ENCODE results near the gene HSPB6. TPM values are rescaled to one million over a fixed set of nuclear protein-coding genes. Genes with fewer than 3 reads are reported as not detected.

Gene HSPB6
- total RNA-seq, 1 experiment from 2014 or later = 0.87 TPM

DNA sequence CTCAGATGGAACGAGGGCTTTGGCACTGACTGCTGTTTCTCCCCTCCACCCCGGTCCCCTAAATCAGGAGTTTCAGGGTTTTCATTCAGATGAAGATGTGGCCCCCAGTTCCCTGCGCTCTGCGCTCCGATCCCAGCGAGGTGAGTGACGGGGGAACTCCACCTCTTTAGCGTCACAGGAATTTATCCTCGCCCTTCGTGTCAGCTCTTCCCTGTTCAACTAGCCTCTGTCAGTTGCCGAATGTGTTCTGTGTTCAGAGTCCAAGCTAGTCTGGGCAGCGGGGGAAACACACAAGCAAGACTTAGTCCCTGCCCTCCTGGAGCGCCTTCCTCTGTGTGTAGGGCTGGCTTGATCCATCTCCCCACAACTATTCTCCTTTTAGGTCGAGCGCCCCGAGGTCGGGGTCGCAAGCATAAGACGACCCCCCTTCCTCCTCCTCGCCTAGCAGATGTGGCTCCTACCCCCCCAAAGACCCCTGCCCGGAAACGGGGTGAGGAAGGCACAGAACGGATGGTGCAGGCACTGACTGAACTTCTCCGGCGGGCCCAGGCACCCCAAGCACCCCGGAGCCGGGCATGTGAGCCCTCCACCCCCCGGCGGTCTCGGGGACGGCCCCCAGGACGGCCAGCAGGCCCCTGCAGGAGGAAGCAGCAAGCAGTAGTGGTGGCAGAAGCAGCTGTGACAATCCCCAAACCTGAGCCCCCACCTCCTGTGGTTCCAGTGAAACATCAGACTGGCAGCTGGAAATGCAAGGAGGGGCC, 37.2 kb downstream of the HSPB6 start:
- DNase-seq (ENCODE audit: low read depth, low spot score) (no peak), ATAC-seq (no peak)
- Histone ChIP-seq H3K27ac (ENCODE audit: low read length) (peak overlapping the region; percentile 80), H3K9me3 (ENCODE audit: control insufficient read depth, insufficient read depth, low read depth, low read length) (no peaks in the 10 kb centered on the region), H3K36me3 (ENCODE audit: control insufficient read depth, insufficient read depth, low read length) (peaks cover 16% of the 10 kb centered on the region; the same call in 1 of the 2 replicates), H3K27me3 (ENCODE audit: control insufficient read depth, insufficient read depth, low read length) (no peaks in the 10 kb centered on the region), H3K4me1 (ENCODE audit: control insufficient read depth, insufficient read depth, low read length) (peaks cover 16% of the 10 kb centered on the region), H3K4me3 (ENCODE audit: low read depth in 2 of 2, low read length in 2 of 2) (peak overlapping the region; percentile 81 to 85)
- in situ Hi-C loops (cut with HindIII; ENCODE audit: low pct_unique_long_range_greater_than_20kb, low sequenced_read_pairs) (no loop called here), intact Hi-C loops (cut with micrococcal nuclease; ENCODE audit: unreplicated experiment) (loop anchor here (10.0 kb wide), 1 partner anchor 165 kb away; no protein-coding TSS in a partner anchor)
- TSS peak; percentile 67 for BruUV-seq (replicated peaks)
- ChIA-PET CTCF (no interaction called here), POLR2A (interaction anchor here (1.0 kb wide), 1 partner anchor 26 kb away, joined by 3 read pairs; the partner anchor contains the start of genes PSENEN and U2AF1L4)
- TF ChIP-seq TCF7L2 (IDR thresholded peaks at IDR 0.05; ENCODE audit: low read depth, low read length) (no peak), CTCF (IDR thresholded peaks at IDR 0.05) (no peak)

DNA sequence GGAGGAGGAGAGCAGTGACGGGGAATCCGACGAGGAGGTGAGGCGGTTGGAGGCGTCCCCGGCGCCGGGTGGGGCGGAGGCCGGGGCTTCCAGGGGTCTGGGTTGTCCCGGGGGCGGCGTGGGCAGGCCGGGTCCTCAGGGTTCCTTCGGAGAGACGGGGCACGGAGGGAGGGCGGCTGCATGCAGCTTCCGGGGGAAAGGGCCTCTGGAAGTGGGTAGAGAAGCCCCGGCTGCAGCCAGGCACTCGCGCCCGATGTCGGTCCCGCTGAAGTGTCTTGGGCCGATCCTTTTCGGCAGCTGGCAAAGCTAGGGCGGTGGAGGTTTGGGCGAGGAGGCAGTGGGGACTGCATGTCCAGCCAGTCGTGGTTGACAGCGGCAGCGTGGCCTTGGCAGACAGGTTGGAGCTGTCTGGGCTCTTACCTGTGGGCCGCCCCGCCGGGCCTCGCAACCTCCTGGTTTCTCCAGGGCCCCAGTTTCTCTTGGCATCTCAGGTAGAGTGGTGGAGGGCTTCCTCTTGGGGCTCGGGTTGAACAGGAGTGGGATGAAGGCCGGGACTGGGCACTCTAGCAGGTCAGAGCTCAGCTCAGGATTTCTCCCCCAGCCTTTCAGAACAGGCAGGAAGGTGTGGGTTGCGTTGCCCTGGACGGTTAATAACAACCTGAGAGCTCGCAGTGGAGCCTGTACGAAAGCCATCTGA, 38.3 kb downstream of the HSPB6 start:
- H3K27me3 ChIP-seq (ENCODE audit: control insufficient read depth, insufficient read depth, low read length) = no peaks in the 10 kb centered on the region
- BruUV-seq (replicated peaks) = no TSS peak
- no peak for TF ChIP-seq SIN3A (IDR thresholded peaks at IDR 0.05; ENCODE audit: borderline replicate concordance, insufficient read depth, low read depth, low read length)
- no peak for TF ChIP-seq CTCF (IDR thresholded peaks at IDR 0.05)
- no peak for TF ChIP-seq POLR2AphosphoS5 (IDR thresholded peaks at IDR 0.05; ENCODE audit: low read depth, low read length)
- TF ChIP-seq, protein P1, sequence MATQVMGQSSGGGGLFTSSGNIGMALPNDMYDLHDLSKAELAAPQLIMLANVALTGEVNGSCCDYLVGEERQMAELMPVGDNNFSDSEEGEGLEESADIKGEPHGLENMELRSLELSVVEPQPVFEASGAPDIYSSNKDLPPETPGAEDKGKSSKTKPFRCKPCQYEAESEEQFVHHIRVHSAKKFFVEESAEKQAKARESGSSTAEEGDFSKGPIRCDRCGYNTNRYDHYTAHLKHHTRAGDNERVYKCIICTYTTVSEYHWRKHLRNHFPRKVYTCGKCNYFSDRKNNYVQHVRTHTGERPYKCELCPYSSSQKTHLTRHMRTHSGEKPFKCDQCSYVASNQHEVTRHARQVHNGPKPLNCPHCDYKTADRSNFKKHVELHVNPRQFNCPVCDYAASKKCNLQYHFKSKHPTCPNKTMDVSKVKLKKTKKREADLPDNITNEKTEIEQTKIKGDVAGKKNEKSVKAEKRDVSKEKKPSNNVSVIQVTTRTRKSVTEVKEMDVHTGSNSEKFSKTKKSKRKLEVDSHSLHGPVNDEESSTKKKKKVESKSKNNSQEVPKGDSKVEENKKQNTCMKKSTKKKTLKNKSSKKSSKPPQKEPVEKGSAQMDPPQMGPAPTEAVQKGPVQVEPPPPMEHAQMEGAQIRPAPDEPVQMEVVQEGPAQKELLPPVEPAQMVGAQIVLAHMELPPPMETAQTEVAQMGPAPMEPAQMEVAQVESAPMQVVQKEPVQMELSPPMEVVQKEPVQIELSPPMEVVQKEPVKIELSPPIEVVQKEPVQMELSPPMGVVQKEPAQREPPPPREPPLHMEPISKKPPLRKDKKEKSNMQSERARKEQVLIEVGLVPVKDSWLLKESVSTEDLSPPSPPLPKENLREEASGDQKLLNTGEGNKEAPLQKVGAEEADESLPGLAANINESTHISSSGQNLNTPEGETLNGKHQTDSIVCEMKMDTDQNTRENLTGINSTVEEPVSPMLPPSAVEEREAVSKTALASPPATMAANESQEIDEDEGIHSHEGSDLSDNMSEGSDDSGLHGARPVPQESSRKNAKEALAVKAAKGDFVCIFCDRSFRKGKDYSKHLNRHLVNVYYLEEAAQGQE (IDR thresholded peaks at IDR 0.05; ENCODE audit: insufficient read depth in 1 of 2, low read depth in 2 of 2, low read length in 1 of 2) = no peak
- TF ChIP-seq TCF7L2 (IDR thresholded peaks at IDR 0.05; ENCODE audit: low read depth, low read length) = no peak
- peaks cover 16% of the 10 kb centered on the region for H3K4me1 ChIP-seq (ENCODE audit: control insufficient read depth, insufficient read depth, low read length)
- POLR2A ChIA-PET = interaction anchor here (0.6 to 1.0 kb wide), 3 partner anchors 27 to 192 kb away, joined by 3 to 5 read pairs (median 4); partner anchors contain the start of genes PSENEN and U2AF1L4
- in situ Hi-C loops (cut with HindIII; ENCODE audit: low pct_unique_long_range_greater_than_20kb, low sequenced_read_pairs) = no loop called here
- H3K4me3 ChIP-seq (ENCODE audit: low read depth in 2 of 2, low read length in 2 of 2) = peak overlapping the region; percentile 81 to 85
- H3K9me3 ChIP-seq (ENCODE audit: control insufficient read depth, insufficient read depth, low read depth, low read length) = no peaks in the 10 kb centered on the region
- peaks cover 13% of the 10 kb centered on the region; the same call in 1 of the 2 replicates for H3K36me3 ChIP-seq (ENCODE audit: control insufficient read depth, insufficient read depth, low read length)
- CTCF ChIA-PET = no interaction called here
- ATAC-seq (no peak), DNase-seq (ENCODE audit: low read depth, low spot score) (no peak)
- H3K27ac ChIP-seq (ENCODE audit: low read length) = peak overlapping the region; percentile 80
- intact Hi-C loops (cut with micrococcal nuclease; ENCODE audit: unreplicated experiment) = loop anchor here (10.0 kb wide), 1 partner anchor 164 kb away; no protein-coding TSS in a partner anchor
